Measurements from ENCODE around the gene SH2D4B.

DNA sequence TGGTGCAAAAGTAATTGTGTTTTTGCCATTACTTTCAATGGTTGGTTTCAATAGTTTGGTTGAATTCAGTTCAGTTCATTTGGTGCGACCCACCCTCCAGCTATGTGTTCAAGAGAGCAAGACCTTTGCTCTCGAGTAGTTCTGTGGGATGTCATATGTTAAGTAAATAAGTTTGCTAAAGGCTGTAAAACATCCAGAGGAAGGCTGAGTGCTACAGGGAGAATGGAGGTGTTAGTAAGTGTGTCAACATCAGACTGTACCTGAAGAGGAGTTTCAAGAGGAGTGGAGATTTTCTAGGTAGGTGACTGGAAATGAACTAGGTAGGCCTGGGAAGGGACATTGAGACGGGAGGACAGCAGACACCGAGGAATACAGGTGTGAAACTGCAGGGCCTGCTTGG, 147.7 kb downstream of the SH2D4B start:
- TF ChIP-seq, protein P1, sequence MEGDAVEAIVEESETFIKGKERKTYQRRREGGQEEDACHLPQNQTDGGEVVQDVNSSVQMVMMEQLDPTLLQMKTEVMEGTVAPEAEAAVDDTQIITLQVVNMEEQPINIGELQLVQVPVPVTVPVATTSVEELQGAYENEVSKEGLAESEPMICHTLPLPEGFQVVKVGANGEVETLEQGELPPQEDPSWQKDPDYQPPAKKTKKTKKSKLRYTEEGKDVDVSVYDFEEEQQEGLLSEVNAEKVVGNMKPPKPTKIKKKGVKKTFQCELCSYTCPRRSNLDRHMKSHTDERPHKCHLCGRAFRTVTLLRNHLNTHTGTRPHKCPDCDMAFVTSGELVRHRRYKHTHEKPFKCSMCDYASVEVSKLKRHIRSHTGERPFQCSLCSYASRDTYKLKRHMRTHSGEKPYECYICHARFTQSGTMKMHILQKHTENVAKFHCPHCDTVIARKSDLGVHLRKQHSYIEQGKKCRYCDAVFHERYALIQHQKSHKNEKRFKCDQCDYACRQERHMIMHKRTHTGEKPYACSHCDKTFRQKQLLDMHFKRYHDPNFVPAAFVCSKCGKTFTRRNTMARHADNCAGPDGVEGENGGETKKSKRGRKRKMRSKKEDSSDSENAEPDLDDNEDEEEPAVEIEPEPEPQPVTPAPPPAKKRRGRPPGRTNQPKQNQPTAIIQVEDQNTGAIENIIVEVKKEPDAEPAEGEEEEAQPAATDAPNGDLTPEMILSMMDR (IDR thresholded peaks at IDR 0.05; ENCODE audit: poor library complexity): no peak
- TF ChIP-seq EZH2 (IDR thresholded peaks at IDR 0.05; ENCODE audit: borderline replicate concordance): no peak
- no peak for TF ChIP-seq EZH2phosphoT487 (IDR thresholded peaks at IDR 0.05; ENCODE audit: low read depth, severe bottlenecking, unreplicated experiment)

Measured in hepatocyte (in vitro differentiated cells).